HG03135 (cell line): ENCODE data around the gene BHLHA9.
"Not testable (repeated sequence)": the region's sequence is repeated elsewhere in the genome, so short reads cannot be mapped to it uniquely, and the experiment has no call there.

Source experiments
- ATAC-seq: cut with Tn5 transposase; IDR thresholded peaks from one replicate; pipeline ENCODE4 v1.9.1; 2021; ENCODE audit warnings: mild to moderate bottlenecking, moderate library complexity; ENCODE audit not compliant: unreplicated experiment

Gene BHLHA9

DNA sequence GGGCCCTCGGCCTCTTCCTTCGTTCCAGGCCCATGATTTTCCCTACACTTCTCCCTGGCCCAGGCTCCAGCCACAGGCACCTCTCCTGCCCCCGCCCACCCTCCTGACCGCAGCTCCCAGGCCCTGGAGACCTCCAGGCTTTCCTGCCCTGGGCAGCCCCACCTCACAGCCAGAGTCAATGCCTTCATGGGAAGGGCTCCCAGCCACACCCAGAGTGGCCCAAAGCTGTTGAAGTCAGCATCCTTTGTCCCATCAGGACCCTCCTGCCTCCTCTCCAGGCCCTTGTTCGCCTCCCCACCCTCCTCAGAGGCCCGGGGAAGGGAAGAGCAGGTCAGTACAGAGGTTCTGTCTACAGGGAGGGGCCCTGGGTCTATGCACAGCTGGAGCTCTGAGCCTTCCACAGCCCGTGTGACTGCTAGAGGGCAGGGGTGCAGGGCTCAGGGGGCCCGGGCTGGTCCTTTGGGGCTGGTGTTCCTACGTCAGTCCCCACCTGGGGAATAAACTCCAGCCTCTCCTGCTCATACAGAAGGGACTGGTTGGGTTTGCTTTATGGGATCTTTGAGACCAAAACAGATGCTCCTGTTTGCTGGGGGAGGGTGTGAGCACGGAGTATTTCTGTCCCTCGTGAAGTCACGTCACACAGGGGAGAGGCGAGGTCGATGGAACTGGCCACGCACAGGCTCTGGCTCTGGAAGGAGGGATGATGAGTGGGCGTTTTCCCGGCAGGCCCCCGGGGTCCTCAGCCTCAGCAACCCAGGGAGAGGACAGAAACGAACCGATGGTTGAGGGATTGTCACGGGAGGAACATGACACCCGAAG, 29.5 kb downstream of the BHLHA9 start:
- no peak for ATAC-seq

DNA sequence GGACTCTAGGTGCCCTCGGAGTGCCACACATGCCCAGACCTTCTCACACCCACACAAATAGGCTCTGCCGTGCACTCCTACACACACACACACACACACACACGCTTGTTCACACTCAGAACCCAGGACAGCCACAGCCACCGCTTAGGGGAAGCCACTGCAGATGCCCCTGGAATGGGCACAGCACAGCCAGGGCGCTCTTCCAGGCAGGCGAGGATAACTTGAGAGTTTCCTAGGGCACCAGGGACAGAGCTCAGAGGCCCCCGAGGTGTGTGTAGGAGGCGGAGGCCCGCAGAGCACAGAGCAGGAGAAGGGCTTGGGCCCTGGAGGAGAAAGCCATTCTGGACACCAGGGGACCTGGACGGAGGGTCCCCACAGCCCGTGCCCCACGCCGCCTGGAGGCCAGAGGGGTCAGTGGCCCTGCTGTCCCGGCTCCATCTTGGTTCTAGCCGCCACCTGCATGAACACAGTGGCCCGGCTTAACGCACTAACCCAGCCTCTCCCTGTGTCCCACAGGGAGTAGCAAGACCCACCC, 30.2 kb downstream of the BHLHA9 start:
- ATAC-seq = no peak

DNA sequence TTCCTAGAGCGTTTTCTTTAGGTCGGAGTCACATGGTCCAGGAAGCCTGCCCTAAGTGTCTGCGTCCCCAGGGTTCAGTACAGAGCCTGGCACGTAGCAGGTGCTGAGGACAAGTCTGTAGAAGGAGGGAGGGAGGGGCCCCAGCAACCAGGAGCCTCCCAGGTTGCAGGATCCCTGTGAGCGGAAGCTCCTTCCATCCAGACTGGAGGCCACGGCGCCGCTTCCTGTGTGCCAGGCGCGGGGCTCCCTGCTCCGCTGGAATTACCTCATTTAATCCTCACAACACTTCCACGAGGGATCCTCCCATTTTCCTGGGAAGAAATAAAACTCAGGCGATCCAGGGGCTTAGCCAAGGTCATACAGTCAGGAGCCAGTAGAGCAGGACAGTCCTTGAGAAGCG, 31.3 kb downstream of the BHLHA9 start:
- ATAC-seq = no peak

DNA sequence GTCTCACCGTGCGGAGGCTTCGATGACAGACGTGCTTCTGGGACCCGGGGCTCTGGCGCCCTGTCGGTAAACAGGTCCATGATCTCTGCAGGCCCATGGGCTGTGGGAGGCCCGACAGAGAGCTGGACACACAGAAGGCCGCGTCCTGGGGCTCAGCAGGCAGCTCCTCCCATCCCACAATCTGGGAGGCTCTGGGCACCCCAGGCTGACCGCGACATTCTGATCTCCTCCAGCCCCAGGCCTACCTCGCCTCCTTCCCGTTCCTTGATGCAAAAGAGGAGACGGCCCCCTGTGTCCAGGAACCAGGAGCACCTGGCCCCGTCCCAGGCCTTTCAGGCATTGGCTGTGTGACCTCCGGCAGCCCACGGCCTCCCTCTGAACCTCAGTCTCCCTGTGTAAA, 32.5 kb downstream of the BHLHA9 start:
- ATAC-seq = no peak

DNA sequence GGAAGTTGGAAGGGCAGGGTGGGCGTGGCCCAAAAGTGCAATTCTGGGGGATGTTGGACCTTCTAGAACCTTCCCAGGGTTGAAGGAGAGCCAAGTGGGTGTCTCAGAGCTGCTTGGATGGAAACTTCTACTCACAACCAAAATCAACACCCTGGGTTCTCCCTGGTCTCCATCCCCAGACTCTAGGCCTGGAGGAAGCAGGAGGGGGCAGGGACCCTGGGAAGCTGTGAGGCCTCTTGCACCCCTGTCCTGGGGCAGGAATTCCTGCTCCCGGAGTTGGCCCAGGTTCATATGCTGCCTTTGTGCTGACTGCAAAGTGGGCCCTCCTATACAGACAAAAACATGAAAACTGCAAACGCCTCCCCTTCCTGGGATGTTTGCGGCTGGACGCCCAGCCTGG, 34.3 kb downstream of the BHLHA9 start:
- no peak for ATAC-seq

DNA sequence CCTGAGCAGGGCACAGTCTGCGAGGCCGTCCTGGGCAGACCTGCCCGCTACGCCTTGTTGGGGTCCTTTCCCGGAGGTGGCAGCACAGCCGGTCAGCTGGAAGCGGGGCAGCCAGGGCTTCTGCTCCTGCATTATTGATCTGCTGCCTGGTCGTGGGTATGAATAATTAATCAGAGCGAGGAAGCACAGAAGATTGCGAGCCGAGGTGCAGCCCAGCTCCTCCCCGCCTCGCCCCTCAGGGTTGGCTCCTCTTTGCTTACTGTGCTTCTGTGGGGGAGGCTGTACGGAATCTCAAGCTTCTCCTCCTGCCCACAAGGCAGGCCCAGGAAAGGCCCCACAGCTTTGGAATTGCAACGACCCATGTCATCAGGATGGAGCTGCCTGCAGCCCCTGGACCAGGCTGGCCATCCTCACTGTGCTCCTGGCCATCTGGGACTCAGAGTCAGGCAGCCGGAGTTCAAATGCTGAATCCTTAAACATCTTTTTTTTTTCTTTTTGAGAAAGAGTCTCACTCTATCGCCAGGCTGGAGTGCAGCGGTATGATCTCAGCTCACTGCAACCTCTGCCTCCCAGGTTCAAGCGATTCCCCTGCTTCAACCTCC, 34.8 kb downstream of the BHLHA9 start:
- no peak for ATAC-seq

DNA sequence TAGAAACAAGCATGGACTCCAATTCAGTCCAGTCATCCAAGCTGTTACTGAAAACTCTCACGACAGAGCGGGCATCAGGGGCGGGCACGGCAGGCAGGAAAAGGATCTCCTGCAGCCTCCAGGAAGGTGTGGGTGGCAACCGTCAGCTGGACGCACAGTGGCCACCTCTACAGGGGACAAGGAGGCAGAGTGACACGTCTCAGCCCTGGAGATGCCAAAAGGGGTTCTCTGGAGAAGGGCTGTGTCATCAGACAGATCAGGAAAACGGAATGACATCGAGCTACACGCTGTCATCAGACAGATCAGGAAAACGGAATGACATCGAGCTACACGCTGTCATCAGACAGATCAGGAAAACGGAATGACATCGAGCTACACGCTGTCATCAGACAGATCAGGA, 37.6 kb downstream of the BHLHA9 start:
- ATAC-seq = not testable (repeated sequence)

DNA sequence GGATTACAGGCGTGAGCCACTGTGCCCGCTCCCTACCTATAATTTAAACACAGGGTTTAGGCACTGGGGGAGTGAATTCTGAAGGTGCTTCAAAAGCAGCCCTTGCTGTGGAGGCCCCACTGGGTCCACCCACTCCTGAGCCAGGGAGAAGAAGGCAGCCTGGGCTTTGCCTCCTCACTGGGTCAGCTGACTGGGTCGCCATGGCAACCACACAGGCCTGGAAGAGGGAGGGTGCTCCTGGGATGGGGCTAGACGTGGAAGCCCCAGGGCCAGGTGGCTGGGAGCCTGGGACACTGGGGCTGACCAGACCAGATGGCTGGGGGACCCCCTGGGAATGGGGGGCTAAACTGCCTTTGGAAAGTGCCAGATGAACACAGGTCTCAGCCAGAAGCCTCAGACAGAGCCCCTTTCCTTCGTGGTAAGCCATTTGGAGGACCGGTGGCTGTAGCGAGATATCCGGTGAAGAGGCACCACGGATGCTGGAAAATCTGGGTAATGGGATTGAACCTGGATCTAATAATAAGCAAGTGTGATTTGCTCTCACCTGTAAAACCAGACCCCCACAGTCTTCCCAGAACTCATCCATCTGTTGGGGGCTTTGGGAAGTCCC, 42.1 kb downstream of the BHLHA9 start:
- no peak for ATAC-seq

DNA sequence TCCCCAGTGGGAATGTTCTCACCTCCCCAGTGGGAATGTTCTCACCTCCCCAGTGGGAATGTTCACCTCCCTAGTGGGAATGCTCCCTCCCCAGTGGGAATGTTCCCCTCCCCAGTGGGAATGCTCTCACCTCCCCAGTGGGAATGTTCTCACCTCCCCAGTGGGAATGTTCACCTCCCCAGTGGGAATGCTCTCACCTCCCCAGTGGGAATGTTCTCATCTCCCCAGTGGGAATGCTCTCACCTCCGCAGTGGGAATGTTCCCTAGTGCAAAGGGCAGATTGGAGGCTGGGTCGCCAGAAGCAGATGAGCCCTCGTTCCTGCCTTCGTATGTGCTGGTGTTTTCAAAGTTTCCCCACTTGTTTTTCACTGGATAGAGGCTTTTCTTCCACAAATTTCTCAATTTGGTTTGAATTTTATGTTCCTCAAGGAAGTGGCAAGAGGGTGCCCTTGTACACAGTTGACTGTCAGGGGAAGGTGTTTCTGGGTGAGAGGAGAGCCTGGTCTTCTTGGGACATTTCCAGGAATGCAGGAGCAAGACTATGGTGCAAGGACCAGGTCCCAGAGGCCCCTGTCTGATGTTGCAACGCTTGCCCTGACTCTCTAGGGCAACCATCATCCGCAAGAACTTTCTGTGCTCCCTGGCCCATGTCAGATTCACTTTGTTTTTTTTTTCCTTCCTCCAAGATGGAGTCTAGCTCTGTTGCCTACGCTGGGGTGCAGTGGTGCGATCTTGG, 43.2 kb downstream of the BHLHA9 start:
- no peak for ATAC-seq

DNA sequence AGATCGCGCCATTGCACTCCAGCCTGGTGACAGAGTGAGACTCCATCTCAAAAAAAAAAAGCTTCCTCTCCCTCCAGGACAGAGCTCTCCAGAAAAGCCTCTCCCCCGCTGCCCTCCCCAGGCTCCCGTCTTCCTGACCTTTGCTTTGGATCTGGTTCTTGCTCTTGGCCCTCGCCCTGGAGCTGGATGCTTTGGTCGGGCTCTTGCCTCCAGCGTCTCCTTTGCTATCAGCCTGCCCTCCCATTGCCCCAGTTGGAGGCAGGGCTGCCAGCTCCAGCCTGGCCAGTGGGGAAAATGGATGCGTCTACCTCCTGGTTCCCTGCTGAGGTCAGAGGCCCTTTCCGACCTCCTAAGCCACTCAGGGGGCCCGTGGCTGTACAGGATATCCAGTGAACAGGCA, 45.2 kb downstream of the BHLHA9 start:
- no peak for ATAC-seq

DNA sequence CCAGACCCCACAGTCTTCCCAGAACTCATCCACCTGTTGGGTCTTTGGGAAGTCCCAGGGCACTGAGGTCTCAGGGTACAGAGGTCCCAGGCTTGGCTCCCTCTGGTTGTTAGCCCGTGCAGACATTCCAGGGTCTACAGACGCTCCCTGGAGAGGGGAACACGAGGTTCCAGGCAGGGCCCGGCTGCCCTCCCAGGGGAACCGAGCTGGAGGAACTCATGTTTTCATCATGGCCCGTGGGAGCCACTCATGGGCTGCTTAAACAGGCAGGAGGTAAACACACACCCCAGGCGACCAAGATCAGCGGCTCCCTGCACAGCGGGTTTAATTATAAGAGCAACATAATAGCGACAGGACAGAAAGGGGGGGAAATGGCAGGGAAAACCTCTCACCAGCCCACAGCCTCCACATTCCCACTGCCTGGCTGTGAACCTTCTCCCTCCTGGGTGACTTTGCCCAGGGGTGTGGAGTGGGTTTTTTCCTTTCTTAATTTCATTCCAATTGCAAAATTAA, 45.7 kb downstream of the BHLHA9 start:
- no peak for ATAC-seq
